ENCODE measurements around the gene RBM28. TPM values are rescaled to one million over a fixed set of nuclear protein-coding genes. Genes with fewer than 3 reads are reported as not detected.

Gene RBM28
- total RNA-seq, 1 donor from 2014 or later: 53.2 TPM

- H3K4me3 Mint-ChIP-seq (ENCODE audit: unreplicated experiment): no peak overlapping the region
- peaks cover 7% of the 10 kb centered on the region for H3K36me3 Mint-ChIP-seq (ENCODE audit: unreplicated experiment)
- no peaks in the 10 kb centered on the region for H3K9me3 Mint-ChIP-seq (ENCODE audit: unreplicated experiment)
- no peak for DNase-seq
- no peak for TF ChIP-seq CTCF (IDR thresholded peaks at IDR 0.05; ENCODE audit: partially characterized antibody, unreplicated experiment)
- H3K27me3 Mint-ChIP-seq (ENCODE audit: unreplicated experiment): peaks cover 2% of the 10 kb centered on the region
- no peak overlapping the region for H3K27ac Mint-ChIP-seq (ENCODE audit: unreplicated experiment)
- H3K4me1 Mint-ChIP-seq (ENCODE audit: low read depth, unreplicated experiment): no peaks in the 10 kb centered on the region
These were observed 33.2 kb downstream of the RBM28 start for GRCh38 chr7:128310499-128310898.

- Mint-ChIP-seq H3K27ac (ENCODE audit: unreplicated experiment) (no peak overlapping the region), H3K36me3 (ENCODE audit: unreplicated experiment) (peaks cover 7% of the 10 kb centered on the region), H3K4me1 (ENCODE audit: low read depth, unreplicated experiment) (no peaks in the 10 kb centered on the region), H3K4me3 (ENCODE audit: unreplicated experiment) (no peak overlapping the region), H3K9me3 (ENCODE audit: unreplicated experiment) (no peaks in the 10 kb centered on the region), H3K27me3 (ENCODE audit: unreplicated experiment) (peaks cover 2% of the 10 kb centered on the region)
- no peak for TF ChIP-seq CTCF (IDR thresholded peaks at IDR 0.05; ENCODE audit: partially characterized antibody, unreplicated experiment)
- DNase-seq: no peak
These were observed 33.7 kb downstream of the RBM28 start for GRCh38 chr7:128309976-128310375.

GRCh38 chr7:128309124-128309523 lies 34.6 kb downstream of the RBM28 start:
- Mint-ChIP-seq H3K27me3 (ENCODE audit: unreplicated experiment) (peaks cover 2% of the 10 kb centered on the region), H3K36me3 (ENCODE audit: unreplicated experiment) (peaks cover 7% of the 10 kb centered on the region)

GRCh38 chr7:128307061-128307460 lies 36.6 kb downstream of the RBM28 start:
- Mint-ChIP-seq H3K27ac (ENCODE audit: unreplicated experiment) (no peak overlapping the region), H3K27me3 (ENCODE audit: unreplicated experiment) (peaks cover 2% of the 10 kb centered on the region), H3K36me3 (ENCODE audit: unreplicated experiment) (no peaks in the 10 kb centered on the region), H3K4me3 (ENCODE audit: unreplicated experiment) (no peak overlapping the region), H3K4me1 (ENCODE audit: low read depth, unreplicated experiment) (peaks cover 5% of the 10 kb centered on the region), H3K9me3 (ENCODE audit: unreplicated experiment) (no peaks in the 10 kb centered on the region)
- TF ChIP-seq CTCF (IDR thresholded peaks at IDR 0.05; ENCODE audit: partially characterized antibody, unreplicated experiment): no peak
- no peak for DNase-seq

More at GRCh38 chr7:128309124-128309523, 34.6 kb downstream of the RBM28 start:
- Mint-ChIP-seq H3K27ac (ENCODE audit: unreplicated experiment) (no peak overlapping the region), H3K9me3 (ENCODE audit: unreplicated experiment) (no peaks in the 10 kb centered on the region), H3K4me3 (ENCODE audit: unreplicated experiment) (no peak overlapping the region), H3K4me1 (ENCODE audit: low read depth, unreplicated experiment) (no peaks in the 10 kb centered on the region)
- DNase-seq: no peak
- TF ChIP-seq CTCF (IDR thresholded peaks at IDR 0.05; ENCODE audit: partially characterized antibody, unreplicated experiment): no peak

- no peak overlapping the region for H3K27ac Mint-ChIP-seq (ENCODE audit: unreplicated experiment)
- H3K4me3 Mint-ChIP-seq (ENCODE audit: unreplicated experiment): no peak overlapping the region
- no peaks in the 10 kb centered on the region for H3K36me3 Mint-ChIP-seq (ENCODE audit: unreplicated experiment)
- H3K4me1 Mint-ChIP-seq (ENCODE audit: low read depth, unreplicated experiment): peaks cover 11% of the 10 kb centered on the region
- DNase-seq: no peak
- no peak for TF ChIP-seq CTCF (IDR thresholded peaks at IDR 0.05; ENCODE audit: partially characterized antibody, unreplicated experiment)
- H3K9me3 Mint-ChIP-seq (ENCODE audit: unreplicated experiment): no peaks in the 10 kb centered on the region
- H3K27me3 Mint-ChIP-seq (ENCODE audit: unreplicated experiment): peaks cover 2% of the 10 kb centered on the region
These were observed 39.5 kb downstream of the RBM28 start for GRCh38 chr7:128304212-128304611.
